OCI-LY3 (cell line): Measurements from ENCODE around the gene HIBCH.
A peak's percentile ranks its signal among the peaks of the same experiment; 100 is the strongest.

Experiments used
- H2AFZ ChIP-seq: fragments of 200-600, 300-600 bp; shearing (Covaris generic); 2 replicates; pipeline ENCODE4 v1.6.0; 2014; ENCODE audit warnings: antibody characterized with exemption, low read depth, low read length
- H3K27ac ChIP-seq: fragments of 200-600, 300-600 bp; sonication (generic); 2 replicates; pipeline ENCODE4 v1.5.1; 2014; ENCODE audit warnings: mild to moderate bottlenecking, low read length, moderate library complexity, mixed read lengths
- H3K27me3 ChIP-seq: fragments of 200-600, 300-600 bp; sonication (generic); 2 replicates; pipeline ENCODE4 v1.6.1; 2014; ENCODE audit warnings: low read depth, low read length, mixed read lengths
- H3K36me3 ChIP-seq: fragments of 200-600, 300-600 bp; sonication (generic); replicated peaks from 2 replicates; pipeline ENCODE3; 2014; ENCODE audit warnings: low read depth, low read length, mixed read lengths
- H3K4me1 ChIP-seq: fragments of 300-600, 200-600 bp; sonication (generic); 2 replicates; pipeline ENCODE4 v1.6.1; 2014; ENCODE audit warnings: low read length, mixed read lengths
- H3K4me2 ChIP-seq: fragments of 200-600, 300-600 bp; sonication (generic); 2 replicates; pipeline ENCODE4 v1.6.1; 2014; ENCODE audit warnings: low read length, mixed read lengths
- H3K4me3 ChIP-seq: fragments of 300-600, 200-600 bp; sonication (generic); 2 replicates; pipeline ENCODE4 v1.5.1; 2014; ENCODE audit warnings: antibody characterized with exemption, mild to moderate bottlenecking, low read length, moderate library complexity
- H3K79me2 ChIP-seq: fragments of 300-600, 200-600 bp; shearing (Covaris generic); 2 replicates; pipeline ENCODE4 v1.6.1; 2014; ENCODE audit warnings: mild to moderate bottlenecking, low read length, mixed read lengths
- H3K9ac ChIP-seq: fragments of 300-600, 200-600 bp; shearing (Covaris generic); 2 replicates; pipeline ENCODE4 v1.6.0; 2014; ENCODE audit warnings: mild to moderate bottlenecking, low read length, moderate library complexity
- H3K9me3 ChIP-seq: fragments of 200-600, 300-600 bp; shearing (Covaris generic); 2 replicates; pipeline ENCODE4 v1.6.1; 2014; ENCODE audit warnings: low read length, mixed read lengths; ENCODE audit not compliant: insufficient read depth
- H4K20me1 ChIP-seq: fragments of 200-600, 300-600 bp; sonication (generic); 2 replicates; pipeline ENCODE4 v1.6.1; 2016; ENCODE audit warnings: low read length, mixed read lengths; ENCODE audit not compliant: insufficient read depth
- EZH2phosphoT487 ChIP-seq: fragments of 200-600 bp; shearing (Covaris generic); IDR thresholded peaks from 2 replicates; pipeline ENCODE4 v1.6.1; 2018; ENCODE audit warnings: antibody characterized with exemption, mixed run types, low read depth
- TF ChIP-seq, protein P1 (sequence below): fragments of 200-600, 300-600 bp; sonication (generic); IDR thresholded peaks from 2 replicates; pipeline ENCODE4 v1.5.1; 2014; ENCODE audit warnings: antibody characterized with exemption, low read length, low read depth

The HIBCH gene

DNA sequence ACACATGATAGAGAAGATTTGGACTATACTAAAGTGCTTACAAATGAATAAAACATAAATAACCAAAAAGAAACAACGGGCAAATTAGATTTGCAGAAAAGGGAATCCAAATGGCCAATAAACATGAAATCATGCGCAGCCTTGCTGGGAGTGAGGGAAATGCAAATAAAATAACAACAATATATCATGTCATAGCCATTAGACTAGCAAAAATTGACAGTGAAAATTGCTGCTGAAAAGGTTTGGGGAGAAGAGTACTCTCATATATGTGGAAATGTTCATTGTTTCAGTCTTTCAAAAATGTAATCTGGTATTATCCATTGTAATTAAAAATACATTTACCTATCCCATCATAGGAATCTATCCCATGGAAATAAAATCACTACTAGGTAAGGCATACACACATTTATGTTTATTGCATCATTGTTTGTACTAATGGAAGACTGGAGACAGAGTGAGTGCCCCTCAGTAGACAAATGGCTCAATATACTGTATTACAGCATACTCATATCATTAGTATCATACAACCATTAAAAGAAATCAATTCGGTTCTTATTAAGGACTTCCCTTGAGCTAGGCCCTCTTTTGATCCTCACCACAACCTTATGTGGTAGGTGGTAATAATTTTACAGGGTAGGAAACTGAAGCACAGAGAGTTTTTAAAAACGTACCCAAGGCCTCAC, 163.0 kb downstream of the HIBCH start:
- Histone ChIP-seq H3K4me1 (peaks cover 52% of the 10 kb centered on the region), H3K27ac (peak overlapping the region; percentile 97), H3K9ac (peak overlapping the region; percentile 63; the same call in 1 of the 2 replicates), H3K36me3 (no peaks in the 10 kb centered on the region), H3K4me2 (peak overlapping the region; percentile 88), H3K9me3 (no peaks in the 10 kb centered on the region), H3K79me2 (no peaks in the 10 kb centered on the region), H3K4me3 (no peak overlapping the region), H3K27me3 (no peaks in the 10 kb centered on the region), H2AFZ (peak overlapping the region; percentile 60), H4K20me1 (no peaks in the 10 kb centered on the region)
- no peak for TF ChIP-seq EZH2phosphoT487
- TF ChIP-seq, protein P1, sequence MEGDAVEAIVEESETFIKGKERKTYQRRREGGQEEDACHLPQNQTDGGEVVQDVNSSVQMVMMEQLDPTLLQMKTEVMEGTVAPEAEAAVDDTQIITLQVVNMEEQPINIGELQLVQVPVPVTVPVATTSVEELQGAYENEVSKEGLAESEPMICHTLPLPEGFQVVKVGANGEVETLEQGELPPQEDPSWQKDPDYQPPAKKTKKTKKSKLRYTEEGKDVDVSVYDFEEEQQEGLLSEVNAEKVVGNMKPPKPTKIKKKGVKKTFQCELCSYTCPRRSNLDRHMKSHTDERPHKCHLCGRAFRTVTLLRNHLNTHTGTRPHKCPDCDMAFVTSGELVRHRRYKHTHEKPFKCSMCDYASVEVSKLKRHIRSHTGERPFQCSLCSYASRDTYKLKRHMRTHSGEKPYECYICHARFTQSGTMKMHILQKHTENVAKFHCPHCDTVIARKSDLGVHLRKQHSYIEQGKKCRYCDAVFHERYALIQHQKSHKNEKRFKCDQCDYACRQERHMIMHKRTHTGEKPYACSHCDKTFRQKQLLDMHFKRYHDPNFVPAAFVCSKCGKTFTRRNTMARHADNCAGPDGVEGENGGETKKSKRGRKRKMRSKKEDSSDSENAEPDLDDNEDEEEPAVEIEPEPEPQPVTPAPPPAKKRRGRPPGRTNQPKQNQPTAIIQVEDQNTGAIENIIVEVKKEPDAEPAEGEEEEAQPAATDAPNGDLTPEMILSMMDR: no peak
